Measurements from ENCODE around the gene STARD8.

Gene STARD8

DNA sequence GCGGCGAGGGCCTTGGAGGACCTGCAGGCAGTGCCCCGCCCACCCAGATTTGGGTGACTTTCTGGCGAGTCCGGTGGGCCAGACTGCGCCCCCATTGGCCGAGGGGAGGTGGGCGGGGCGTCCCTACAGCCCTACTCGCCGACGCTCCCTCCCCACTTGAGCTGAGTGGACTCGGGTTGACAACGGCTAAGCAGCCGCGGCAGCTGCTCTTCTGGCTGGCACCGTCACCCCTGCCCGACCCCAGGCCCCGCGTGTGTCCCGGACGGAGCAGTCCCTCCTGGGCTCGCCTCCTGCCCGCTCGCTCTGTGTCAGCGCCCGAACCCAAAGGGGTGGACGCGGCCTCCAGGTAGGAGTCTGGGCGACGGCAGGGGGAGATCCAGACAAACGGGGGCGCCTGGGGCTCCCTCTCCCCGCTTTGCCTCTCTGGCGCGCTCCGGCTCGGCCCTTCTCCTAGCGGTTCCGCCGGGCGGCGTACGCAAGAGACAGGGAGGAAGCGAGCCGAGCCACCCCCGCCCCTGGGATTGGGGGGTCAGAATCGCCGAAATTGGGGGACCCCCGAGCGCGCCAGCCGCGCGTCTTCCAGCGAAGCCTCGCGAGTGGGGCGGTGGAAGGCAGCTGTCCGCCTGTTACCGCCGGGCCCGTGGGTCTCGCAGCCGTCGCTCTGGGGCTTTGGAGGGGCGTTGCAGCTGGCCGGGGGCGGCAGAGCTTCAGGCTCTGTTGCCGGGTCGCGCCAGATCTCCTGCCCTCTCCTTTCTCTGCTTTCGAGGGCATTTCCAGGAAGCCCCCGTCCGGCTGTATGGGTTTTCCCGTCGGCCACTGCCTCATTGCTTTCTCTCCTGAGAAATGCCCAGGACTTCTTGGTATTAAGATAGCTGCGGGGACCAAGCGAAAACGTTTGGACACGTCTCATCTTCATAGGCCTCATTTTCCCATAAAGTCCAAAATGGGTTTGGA lies 46.3 kb downstream of the STARD8 start:
- DNase-seq = no peak

DNA sequence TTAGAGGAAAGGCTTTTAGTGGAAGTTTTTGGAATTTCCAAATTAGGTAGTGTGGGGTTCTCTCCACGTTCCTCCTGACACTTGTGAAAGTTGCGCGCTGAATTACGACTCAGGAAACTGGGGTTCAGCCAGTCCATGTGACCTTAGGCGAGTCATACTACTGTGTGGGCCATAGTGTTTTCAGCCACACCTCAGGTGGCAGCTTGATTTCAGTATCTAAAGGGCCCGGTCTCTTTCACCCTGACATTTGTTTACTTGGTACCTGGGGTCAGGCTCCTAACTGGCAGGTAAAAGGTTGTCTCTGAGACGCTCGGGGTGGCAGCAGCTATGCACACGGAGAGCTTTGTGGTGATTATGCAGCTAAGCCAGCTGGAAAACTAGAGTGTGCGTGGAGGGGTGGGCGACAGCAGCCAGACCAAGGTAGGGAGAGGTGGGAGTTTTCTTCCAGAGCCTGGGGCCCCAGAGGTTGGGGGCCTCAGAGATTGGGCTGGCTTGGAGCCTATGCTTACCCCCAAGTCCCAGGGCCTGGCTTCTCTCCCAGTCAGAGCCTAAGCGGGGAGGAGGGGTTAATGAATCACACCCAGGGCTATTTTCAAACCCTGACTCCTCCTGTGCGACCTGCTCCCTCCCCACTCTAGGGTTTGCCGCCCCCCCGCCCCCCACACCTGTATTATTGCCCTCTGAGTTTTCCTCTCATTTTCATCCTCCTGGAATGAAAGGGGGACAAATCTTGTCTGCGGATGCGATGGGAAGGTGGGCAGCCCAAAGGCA lies 47.2 kb downstream of the STARD8 start:
- DNase-seq = no peak

- DNase-seq = no peak
These were observed 47.9 kb downstream of the STARD8 start for GRCh38 chrX:68695206-68695845.

DNA sequence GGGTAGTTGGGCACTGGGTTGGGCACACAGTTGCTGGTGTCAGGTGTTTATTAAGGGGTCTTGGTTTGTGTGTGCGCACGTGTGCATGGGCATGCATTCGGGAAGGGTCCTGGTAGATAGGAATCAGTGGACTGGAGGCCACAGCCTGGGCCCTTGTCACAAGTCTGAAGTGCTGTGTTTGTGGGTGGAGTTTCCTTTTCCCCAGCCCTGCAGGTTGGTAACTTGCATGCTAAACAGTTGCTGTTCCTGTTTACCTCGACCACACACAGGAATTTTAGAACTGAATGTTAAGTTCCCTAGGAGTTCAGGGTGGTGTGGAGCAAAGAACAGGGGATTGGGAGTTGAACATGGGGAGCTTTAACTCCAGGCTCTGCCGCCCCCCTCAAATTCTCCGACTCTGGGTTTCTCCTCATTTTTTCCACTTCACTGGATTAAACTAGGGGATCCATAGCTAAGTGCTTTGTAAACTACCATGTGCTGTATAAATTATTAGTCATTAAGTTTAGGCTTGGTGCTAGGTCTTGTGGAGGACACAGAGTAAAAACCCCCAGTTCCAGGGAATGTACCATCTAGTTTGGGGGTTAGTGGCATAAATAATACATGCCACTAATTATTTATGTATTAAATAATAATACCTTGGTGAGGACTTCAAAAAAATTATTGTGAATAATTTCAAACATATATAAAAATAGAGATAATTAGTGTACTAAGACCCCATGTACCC lies 49.0 kb downstream of the STARD8 start:
- DNase-seq = no peak

DNA sequence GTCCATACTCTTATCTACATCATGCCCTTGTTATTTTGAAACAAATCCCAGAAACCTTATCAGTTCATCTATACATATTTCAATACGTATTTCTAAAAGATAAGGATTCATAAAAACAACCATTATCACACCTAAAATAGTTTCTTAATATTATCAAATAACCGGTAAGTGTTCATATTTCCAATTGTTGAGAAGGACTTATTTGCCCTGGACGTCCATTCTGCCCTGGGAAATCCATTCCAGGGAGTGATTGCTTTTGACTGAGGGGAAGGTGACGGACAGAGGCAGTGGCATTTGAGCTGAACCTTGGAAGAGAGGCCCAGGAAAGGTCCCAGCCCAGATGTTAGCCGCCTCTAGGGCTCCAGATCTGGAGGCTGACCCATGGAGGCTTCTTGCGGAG lies 49.6 kb downstream of the STARD8 start:
- no peak for DNase-seq

DNA sequence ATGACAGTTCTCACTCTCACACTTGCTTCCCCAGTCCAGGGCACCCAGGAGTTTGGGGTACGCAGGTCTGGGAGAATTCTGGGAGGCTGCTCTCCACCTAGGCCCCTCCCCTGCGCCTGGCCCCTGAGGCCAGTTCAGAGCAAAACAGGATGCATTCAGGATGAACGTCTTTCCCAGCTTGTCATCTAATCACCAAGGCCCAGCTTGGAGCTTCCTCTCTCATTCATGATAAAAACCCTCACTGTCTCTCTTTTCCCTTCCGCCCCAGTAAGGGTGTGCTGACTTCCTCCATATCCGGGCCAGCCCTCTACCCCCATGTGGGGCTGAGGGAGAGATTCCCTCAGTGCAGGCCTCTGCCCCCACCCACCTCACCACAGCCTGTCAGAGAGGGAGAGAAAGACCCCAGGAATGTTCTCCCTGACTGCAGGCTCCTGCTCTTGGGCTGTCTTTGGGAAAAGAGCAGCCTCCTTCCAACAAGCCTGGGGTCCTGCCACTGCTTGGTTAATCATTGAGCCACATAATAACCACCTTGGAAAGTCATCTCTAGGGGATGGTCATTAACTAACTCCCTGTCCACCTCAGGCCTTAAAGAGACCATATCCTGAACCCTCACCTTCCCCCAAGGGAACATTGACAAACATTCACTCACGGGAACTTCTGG lies 50.1 kb downstream of the STARD8 start:
- DNase-seq = no peak

GRCh38 chrX:68698942-68699341 lies 51.5 kb downstream of the STARD8 start:
- no peak for DNase-seq

DNA sequence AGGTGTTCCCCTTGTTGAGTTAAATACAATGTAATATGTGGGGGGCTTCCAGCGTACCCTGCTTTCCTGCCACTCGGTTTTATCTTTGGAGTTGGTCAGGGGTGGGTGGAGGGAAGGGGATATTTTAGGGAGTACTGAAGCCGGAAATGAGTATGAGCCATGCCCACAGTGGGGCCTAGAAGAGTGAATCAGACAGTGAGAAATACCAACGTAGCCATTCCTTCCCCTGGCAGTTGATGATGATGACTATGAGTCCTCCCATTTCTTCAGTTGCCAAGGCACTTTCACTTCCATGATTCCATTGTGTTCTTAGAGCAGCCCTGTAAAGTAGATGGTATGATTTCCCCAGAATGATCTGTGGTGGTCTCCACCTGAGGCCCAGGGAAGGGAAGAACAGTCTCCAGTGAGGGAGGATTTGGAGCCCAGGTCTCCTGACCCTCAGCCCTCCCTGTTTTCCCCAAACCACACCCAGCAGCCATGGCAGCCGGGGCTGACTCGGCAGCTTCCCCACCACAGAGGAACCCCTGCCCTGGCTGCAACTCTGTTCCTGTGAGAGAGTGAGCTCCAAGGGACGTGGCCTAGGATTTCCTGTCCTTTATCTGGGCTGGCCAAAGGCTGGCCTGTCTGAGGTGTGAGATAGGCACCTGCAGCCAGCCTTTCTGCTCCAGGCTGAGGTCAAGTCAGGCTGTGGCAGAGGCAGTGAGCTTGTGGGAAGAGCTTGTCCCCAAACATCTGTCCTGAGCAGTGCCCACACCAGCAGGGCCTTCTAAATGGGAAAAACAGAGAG lies 52.7 kb downstream of the STARD8 start:
- no peak for DNase-seq

- DNase-seq = no peak
These were observed 55.9 kb downstream of the STARD8 start for GRCh38 chrX:68703369-68703768.

- DNase-seq = no peak
These were observed 56.4 kb downstream of the STARD8 start for GRCh38 chrX:68703846-68704245.

DNA sequence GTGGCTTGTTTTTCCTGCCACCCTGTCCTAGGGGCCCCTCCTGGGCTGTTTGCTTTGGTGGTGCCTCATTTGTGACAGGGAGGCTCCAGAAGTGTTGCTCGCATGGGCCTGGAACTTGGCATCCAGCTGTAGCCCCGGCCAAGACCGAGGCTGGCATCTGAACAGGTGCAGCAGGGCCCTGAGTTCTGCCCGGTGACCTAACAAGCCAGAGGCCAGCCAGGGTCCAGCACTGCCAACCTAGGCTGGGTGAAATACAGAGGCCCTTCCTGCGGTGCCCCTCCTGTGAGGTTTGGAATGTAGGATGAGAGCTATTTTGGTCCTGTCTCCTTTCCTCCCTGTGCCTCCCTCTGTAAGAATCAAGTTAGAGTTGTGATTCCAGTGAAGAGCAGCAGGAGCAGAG lies 58.5 kb downstream of the STARD8 start:
- DNase-seq = no peak

GRCh38 chrX:68708503-68709290 lies 61.2 kb downstream of the STARD8 start:
- no peak for DNase-seq

DNA sequence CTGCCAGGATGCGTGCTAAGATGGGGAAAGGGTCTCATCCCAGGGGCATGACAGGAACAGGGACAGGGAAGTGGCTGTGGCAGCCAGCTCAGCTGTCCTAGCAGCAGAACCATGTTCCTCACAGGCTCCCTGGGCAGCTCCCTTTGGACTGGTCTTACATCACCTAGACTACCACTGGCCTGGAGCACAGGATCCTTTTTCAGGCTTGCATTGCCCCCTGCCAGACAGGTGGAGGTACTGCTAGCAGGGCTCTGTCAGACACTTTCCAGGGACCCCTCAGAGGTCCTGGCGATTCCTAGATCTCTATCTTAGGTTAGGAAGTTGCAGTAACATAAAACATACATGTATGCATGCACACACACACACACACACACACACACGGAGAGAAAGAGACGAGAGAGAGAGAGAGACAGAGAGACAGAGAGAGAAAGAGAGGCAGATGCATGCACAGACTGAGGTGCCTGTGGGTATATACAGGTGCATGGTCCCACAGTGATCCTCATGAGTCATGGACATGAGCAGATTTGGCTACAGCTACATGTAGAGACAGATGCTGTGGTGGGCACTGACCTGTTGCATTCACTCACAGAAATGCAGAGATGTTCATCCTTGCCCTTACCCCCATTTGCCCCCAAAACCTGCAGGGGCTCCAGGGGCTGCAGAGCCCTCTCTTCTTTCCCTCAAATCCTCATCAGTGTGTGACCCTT lies 63.6 kb downstream of the STARD8 start:
- no peak for DNase-seq

GRCh38 chrX:68711845-68712244 lies 64.4 kb downstream of the STARD8 start:
- no peak for DNase-seq

DNA sequence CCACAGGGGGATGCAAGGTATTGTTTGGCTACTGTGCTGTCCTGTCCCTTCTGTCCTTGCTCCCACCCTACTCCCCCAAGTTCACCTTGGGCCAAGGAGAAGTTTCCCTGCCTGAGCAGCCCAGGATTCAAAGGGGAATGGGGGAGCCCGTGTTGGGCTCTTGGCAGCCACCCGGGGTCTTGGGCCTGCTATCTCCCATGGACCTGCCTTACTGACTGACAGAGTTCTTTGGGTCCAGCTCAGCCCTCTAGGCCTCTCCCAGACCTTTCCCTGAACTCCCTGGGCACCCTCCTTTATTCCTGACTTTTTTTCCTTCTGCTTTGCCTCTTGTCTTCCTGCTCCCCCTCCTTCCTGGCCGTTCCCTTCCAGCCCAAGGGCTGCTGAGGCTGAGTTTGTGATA lies 67.4 kb downstream of the STARD8 start:
- DNase-seq = no peak

DNA sequence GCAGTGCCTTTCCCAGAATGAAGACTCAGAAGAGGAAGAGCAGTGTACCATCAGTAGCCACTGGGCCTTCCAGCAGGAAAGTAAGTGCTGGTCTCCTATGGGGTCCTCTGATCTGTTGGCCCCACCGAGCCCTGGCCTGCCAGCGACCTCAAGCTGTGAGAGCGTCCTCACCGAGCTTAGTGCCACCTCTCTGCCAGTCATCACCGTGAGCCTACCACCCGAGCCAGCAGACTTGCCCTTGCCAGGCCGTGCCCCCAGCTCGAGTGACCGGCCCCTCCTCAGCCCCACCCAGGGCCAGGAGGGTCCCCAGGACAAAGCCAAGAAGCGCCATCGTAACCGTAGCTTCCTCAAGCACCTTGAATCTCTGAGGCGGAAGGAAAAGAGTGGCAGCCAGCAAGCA lies 69.7 kb downstream of the STARD8 start:
- DNase-seq = no peak

DNA sequence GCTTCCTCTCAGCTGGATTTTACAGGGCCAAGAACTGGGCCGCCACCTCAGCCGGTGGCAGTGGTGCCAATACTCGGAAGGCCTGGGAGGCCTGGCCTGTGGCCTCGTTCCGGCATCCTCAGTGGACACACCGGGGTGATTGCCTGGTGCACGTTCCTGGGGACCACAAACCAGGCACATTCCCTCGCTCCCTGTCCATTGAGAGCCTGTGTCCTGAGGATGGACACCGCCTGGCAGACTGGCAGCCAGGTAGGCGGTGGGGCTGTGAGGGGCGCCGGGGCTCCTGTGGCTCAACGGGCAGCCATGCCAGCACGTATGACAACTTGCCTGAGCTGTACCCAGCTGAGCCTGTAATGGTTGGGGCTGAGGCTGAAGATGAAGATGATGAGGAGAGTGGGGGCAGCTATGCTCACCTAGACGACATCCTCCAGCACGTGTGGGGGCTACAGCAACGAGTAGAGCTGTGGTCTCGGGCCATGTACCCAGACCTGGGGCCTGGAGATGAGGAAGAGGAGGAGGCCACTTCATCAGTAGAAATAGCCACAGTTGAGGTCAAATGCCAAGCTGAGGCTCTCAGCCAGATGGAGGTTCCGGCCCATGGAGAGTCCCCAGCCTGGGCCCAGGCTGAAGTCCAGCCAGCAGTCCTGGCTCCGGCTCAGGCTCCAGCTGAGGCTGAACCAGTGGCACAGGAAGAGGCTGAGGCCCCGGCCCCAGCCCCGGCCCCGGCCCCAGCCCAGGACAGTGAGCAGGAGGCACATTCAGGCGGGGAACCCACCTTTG lies 70.4 kb downstream of the STARD8 start:
- DNase-seq = no peak

- DNase-seq = no peak
These were observed 71.0 kb downstream of the STARD8 start for GRCh38 chrX:68718443-68718820.

Data from NCI-H446 treated with DMSO at 0.1 percent for 48 hours (cell line).